ENCODE measurements around the gene OR2C1.

Gene OR2C1
- total RNA-seq, result 0 reads per million in 4 experiments

DNA sequence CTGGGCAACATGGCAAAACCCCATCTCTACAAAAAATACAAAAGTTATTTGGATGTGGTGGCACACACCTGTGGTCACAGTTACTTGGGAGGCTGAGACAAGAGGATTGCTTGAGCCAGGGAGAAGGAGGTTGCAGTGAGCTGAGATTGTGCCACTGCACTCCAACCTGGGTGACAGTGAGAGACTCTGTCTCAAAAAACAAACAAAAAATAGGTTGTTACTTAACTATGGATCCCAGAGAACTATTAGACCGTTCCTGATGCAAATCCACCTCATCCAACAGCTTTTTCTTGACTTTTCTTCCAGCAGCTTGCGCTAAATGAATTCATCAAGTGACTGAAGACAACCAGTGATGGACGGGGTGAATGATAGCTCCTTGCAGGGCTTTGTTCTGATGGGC, at the start of gene OR2C1:
TSS of gene OR2C1 (plus strand) at position 301 of the 400 bp plus-strand sequence. CDS start at position 353, 52 bp downstream.
- DNase-seq, result no peak

DNA sequence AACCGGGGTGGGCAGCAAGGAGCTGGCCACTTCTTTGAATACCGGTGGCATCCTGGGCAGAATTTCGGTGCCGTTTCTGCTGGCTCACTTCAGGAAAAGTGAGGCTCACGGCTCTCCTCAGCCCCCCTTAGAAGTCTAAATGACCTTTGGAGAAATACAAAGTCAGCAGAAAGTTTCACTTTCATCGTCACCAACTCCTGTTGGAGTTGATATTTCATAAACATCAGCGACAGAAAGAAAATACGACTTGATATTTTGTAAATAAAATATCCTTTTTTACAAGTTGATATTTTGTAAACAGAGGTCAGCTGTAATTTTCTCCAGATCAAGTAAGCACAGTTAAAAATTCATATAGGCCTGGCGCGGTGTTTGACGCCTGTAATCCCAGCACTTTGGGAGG, 49.6 kb upstream of the OR2C1 start:
- DNase-seq, result no peak

- DNase-seq, result no peak
Measured at GRCh38 chr16:3311496-3311895, 44.2 kb upstream of the OR2C1 start.

DNA sequence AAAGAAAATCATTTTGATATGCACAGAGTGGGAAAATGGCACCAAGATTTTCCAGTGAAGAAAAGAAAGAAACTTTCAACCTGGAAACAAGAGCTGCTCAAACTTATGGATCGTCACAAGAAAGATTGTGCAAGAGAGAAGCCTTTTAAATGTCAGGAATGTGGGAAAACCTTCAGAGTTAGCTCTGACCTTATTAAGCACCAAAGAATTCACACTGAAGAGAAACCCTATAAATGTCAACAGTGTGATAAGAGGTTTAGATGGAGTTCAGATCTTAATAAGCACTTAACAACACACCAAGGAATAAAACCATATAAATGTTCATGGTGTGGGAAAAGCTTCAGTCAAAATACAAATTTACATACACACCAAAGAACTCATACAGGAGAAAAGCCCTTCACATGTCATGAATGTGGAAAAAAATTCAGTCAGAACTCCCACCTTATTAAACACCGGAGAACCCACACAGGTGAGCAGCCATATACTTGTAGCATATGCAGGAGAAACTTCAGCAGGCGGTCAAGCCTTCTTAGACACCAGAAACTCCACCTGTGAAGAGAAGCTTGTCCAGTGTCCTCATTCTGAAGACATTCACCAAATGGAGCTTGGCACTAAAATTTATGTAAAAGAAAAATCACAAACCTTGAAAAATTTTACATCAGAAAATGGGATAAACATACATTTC, 38.2 kb upstream of the OR2C1 start:
- DNase-seq, result no peak

- DNase-seq, result no peak
Measured at GRCh38 chr16:3321816-3322215, 33.9 kb upstream of the OR2C1 start.

GRCh38 chr16:3327514-3327913, 28.2 kb upstream of the OR2C1 start:
- DNase-seq, result no peak

DNA sequence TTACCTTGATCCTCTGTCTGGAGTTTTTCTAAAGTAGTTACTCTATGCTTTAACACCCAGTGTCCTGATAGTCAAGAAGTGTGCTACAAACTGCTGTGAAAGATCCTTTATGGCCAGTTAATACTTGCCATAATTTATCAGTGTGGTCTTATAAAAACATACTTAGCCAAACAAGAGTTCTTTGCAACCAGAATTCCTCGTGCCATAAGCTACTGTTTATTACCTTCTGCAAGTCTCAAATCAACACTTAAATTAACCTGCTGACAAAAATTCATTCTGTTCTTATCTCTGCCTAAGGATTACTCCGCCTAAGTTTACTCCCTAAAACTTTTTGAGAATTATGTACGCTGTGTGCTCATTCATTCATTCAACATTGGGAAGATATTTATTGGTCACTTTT, 27.6 kb upstream of the OR2C1 start:
- no peak for DNase-seq

- DNase-seq, result no peak
Measured at GRCh38 chr16:3328643-3329042, 27.0 kb upstream of the OR2C1 start.

- DNase-seq, result no peak
Measured at GRCh38 chr16:3346041-3346440, 9.6 kb upstream of the OR2C1 start.

GRCh38 chr16:3347586-3347985, 8.1 kb upstream of the OR2C1 start:
- no peak for DNase-seq

DNA sequence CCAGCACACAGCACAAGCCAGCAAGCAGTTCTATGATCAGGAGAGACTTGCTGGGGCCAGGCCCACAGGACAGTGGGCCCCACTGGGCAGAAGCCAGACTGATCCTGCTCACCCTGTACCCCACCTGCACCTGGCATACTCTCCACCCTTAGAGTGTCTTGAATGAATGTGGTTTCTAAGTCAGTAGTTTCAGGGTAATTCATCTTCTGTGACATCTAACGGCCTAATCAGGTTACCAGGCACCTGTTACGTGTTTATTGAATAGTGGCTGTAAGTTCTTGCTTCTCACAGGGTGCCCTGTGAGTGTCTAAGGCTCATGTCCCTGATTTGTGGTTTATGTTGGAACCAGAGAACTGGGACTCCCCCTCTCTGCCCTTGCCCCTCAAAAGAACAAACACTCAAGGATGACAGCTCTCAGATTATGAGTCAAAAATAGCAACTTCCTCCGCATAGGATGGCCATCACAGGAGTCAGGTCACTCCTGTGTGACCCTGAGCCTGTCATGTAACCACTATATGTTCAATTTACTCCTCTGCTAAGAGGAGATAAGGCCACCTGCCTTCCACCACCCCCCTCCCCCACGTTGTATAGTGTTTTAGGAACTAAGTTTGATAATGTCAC, 7.0 kb upstream of the OR2C1 start:
- DNase-seq, result no peak

GRCh38 chr16:3349175-3349574, 6.5 kb upstream of the OR2C1 start:
- DNase-seq, result no peak

- DNase-seq, result no peak
Measured at GRCh38 chr16:3356118-3356517, 429 bp downstream of the OR2C1 start.

- DNase-seq, result no peak
Measured at GRCh38 chr16:3358871-3359270, 3.2 kb downstream of the OR2C1 start.

GRCh38 chr16:3362931-3363330, 7.2 kb downstream of the OR2C1 start:
- DNase-seq, result no peak

DNA sequence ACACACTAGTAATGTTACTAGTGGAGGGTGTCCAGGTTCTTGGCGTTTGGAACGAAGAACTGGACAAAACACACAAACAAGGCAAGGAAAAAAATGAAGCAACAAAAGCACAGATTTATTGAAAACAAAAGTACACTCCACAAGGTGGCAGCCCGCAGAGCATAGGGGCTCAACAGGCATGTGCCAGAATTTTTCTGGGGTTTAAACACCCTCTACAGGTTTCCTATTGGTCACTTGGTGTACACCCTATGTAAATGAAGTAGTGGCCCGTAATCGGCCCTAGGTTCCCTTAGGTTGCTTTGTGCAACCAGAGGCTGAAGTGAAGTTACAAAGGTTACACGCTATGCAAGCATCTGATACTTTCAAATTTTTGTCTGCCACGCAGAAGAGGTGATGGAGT, 8.1 kb downstream of the OR2C1 start:
- no peak for DNase-seq

DNA sequence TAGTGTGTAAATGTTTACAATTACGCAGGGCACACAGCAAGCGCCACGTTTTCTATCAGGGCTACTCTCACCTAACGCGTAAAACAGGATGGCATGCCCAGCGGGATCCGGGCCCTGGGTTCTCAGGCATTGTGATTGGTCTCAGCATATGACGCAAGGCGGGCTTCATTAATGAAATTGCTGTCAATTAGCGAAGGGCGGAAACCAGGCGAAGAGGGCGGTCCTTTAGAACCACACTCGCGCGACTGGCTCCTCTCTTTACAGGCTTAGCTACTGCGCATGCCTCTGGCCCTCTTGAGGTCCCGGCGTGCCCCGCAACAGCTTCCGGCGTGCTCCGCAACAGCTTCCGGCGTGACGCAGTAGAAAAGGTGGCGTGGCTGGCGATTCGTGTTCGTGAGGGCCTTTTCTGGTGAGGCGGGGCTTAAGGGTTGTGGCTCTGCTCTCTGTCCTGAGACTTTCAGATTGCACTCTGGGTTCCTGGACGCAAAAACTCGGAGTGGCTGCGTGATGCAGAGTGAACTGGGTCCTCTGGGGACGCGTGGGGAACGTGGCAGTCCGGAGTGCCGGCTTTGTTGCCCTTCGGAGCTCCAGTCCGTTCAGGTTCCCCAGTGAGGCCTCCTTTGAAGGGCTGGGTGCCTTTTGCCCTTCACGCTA, 9.2 kb downstream of the OR2C1 start:
- peak; percentile 77 for DNase-seq

DNA sequence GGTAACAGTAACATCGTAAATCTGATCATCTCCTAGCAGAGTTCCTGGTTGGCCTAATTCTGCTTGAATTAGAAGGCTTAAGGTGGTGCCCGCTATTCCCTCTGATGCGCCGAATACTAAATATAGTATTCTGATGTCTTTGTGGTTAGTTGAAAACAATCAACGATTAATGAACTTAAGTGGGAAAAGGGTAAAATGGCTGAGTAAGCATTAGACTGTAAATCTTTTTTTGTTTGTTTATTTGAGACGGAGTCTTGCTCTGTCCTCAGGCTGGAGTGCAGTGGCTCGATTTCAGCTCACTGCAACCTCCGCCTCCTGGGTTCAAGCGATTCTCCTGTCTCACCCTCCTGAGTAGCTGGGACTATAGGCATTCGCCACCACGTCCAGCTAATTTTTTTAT, 13.4 kb downstream of the OR2C1 start:
- no peak for DNase-seq

- no peak for DNase-seq
Measured at GRCh38 chr16:3375680-3376079, 20.0 kb downstream of the OR2C1 start.

- DNase-seq, result no peak
Measured at GRCh38 chr16:3377917-3378316, 22.2 kb downstream of the OR2C1 start.

GRCh38 chr16:3383045-3383448, 27.4 kb downstream of the OR2C1 start:
- no peak for DNase-seq

DNA sequence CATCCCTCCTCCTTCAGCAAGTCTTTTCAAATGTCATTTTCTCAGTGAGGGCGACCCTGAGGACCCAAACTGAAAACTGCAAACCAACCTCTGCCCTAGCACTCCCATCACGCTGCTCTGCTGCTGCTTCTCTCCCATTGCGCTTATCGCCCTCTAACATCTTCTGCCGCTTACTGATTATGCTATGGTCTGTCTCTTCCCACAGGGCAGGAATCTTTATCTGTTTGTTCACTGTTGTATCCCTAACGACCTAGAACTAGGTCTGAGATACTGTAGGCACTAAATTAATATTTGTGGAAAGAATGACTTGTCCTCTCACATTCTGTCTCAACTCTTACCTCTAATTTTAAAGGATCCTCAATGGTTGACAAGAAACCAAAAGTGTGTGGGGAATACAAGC, 32.6 kb downstream of the OR2C1 start:
- DNase-seq, result no peak

GRCh38 chr16:3389663-3390338, 34.1 kb downstream of the OR2C1 start:
- no peak for DNase-seq

- no peak for DNase-seq
Measured at GRCh38 chr16:3400446-3400778, 44.7 kb downstream of the OR2C1 start.

Data from effector CD8-positive, alpha-beta T cell (primary cell).